H4 (cell line): ENCODE measurements around the gene AGBL3. TPM values are rescaled to one million over a fixed set of nuclear protein-coding genes. Genes with fewer than 3 reads are reported as not detected.
"Not testable (repeated sequence)": the region's sequence is repeated elsewhere in the genome, so short reads cannot be mapped to it uniquely, and the experiment has no call there.

Experiments used
- DNase-seq: peaks from one replicate; pipeline ENCODE4 v3.0.0-alpha.2; 2015; ENCODE audit warnings: low spot score
- total RNA-seq: library from RNA; depleted of rRNA; stranded (reverse); fragments of >200 nt; shearing (Covaris generic); gene quantifications from 2 replicates; pipeline ENCODE4 v1.2.3, GENCODE V29; 2014

AGBL3 gene
- total RNA-seq, 1 experiment from 2014 or later: 1.2 TPM

- DNase-seq: no peak
Observed at GRCh38 chr7:135076882-135077281, 90.6 kb downstream of the AGBL3 start.

DNA sequence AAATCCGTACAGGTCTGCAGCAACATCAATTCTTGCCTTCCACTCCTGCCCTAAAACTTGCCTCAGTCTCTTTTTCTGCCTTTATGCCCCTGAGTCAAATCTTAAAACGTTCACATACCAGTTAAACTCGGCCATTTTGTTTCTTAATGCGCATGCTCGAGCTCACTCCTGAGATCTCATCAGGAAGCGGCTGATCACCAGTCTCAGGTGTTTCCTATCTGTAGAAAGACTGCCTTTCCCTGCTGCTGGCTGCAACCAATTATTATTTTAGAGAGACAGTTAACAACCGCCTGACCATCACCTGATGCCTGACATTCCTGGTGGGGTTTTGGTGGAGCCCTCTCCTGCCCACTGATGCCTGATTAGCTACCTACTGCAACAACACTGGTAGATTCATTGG, 91.3 kb downstream of the AGBL3 start:
- DNase-seq: no peak

- DNase-seq: no peak
Observed at GRCh38 chr7:135078051-135078450, 91.7 kb downstream of the AGBL3 start.

DNA sequence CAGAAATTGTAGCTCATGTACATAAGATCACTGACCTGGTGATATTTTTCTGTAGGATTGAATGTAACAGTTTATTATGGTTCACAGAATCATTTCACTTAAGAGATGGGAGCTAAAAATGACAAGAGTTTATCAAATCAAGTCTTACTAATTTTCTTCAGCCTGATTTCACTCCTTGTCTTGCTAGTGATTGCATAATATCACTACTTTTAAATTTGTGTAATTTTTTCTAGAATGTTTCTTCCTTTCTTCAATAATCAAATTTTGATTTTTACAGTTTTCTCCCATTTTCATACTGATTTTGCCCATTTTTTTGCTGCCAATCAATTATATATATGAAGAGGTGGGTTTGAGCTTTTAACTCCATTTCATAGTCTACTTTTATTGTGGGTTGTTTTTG, 92.8 kb downstream of the AGBL3 start:
- DNase-seq: no peak

DNA sequence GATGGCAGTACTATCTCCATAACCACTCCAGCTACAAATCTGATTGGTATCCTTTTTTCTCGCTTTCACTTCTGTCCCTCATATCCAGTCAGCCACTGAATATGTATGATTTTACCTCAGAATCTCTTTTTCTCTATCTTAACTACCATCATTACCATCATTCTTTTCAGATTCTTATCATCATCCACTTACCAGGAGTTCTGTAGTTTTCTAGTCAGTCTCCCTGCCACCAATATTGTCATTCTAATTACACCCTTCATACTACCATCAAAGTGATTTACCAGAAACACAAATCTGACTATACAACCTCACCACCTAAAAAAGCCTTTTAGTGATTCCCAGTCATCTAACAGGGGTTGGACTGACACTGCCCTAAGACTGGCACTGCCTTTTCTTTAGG, 96.7 kb downstream of the AGBL3 start:
- no peak for DNase-seq

DNA sequence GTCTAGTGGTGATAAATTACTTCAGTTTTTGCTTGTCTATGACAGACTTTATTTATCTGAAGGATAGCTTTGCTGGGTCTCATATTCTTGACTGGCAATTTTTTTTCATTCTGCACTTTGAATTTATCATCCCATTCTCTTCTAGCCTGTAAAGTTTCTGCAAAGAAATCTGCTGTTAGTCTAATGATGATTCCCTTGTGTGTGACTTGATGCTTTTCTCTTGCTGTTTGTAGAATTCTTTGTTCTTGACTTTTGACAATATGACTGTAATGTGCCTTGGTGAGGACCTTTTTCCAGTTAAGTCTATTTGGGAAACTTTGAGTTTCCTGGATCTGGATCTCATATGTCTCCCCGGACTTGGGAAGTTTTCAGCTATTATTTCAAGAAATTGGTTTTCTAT, 102.3 kb downstream of the AGBL3 start:
- DNase-seq: no peak

DNA sequence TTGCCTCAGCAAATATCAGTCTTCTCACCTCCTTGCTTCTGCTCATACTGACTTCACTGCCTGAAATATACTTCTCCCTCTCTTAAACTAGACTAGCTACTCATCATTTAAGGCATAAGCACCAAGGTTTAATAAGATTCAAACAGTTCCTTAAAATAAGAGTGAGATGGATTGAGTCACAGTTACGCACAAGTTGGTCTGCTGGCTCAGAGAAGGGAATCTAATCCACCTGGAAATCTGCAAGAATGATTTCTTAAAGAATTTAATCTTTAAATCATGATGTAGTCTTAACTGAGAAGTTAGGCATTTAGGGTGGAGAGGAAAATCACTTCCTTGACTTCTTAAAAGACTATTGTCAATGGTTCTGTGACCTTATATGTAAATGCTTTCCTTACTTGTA, 105.4 kb downstream of the AGBL3 start:
- no peak for DNase-seq

GRCh38 chr7:135094472-135095237, 108.3 kb downstream of the AGBL3 start:
- DNase-seq: no peak

GRCh38 chr7:135095450-135095849, 109.1 kb downstream of the AGBL3 start:
- DNase-seq: no peak

DNA sequence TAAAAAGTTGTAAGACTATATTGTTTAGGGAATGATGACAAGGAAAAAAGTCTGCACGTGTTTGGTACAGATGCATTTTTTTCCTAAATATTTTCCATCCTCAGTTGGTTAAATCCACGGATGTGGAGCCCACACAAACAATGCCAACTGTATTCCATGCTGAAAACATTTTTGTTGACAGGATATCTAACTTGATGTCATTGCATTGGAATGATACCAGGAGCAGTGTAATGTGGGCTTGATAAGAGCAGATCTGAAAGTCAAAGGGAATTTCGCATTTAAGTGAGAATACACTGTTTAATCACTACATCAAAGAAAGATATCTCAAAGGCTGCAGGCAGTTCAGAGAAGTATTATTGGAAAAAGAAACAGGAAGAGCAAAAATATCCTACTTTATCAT, 112.1 kb downstream of the AGBL3 start:
- no peak for DNase-seq

GRCh38 chr7:135100856-135101255, 114.5 kb downstream of the AGBL3 start:
- DNase-seq: no peak

DNA sequence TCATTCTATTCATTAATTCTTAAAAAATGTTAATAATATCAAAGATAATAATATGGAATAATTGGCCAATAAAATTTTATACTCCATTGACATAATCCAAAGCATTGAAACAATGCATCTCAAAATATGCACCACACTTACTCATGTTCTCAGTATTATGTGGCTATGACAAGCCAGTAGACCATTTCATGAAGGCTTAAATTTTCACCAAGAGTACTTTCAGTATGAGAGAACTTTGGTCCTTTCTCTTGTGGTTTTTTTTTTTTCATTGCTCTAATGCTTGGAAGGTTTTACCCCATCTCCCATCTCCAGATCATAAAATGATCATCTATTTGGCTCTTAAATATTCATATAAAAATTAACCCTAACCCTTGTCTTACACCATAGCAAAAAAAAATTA, 116.1 kb downstream of the AGBL3 start:
- no peak for DNase-seq

GRCh38 chr7:135109562-135109961, 123.3 kb downstream of the AGBL3 start:
- DNase-seq: no peak

GRCh38 chr7:135109976-135110375, 123.7 kb downstream of the AGBL3 start:
- no peak for DNase-seq

DNA sequence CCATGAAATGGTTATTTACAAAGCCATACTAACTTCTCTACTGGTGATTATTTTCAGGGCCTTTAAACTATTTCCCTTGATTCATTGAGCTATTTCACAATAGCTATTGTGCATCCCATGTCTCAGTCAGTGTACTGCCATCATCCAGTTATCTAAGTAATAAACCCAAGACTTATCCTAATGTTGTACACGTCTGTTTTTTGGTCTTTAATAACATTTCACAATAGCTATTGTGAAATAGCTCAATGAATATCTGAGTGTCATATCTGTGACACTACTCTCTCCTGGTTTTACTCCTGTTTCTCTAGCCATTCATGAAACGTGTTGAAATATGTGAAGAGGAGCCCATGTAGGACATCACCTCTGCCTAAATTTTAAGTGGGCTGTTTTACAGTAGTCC, 125.1 kb downstream of the AGBL3 start:
- DNase-seq: no peak

- no peak for DNase-seq
Observed at GRCh38 chr7:135114622-135115021, 128.3 kb downstream of the AGBL3 start.

DNA sequence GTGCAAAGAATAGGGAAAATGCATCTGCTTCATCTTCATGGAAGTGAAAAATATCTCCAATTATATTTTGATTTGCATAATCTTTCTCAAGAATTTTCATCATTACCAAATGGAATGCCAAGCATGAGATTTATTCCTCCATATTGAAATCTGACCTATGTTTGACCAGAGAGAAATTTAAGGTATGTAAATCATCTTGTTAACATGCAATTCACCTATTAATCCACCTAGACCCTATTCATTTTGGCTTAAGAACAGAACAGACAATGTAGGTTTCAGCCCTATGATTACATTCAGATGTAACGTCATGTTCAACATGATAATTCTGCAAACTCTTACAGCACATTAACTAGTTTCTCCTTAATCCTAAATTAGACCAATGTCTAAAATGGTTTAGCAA, 130.8 kb downstream of the AGBL3 start:
- no peak for DNase-seq

GRCh38 chr7:135121868-135122267, 135.6 kb downstream of the AGBL3 start:
- DNase-seq: no peak

GRCh38 chr7:135124631-135125030, 138.3 kb downstream of the AGBL3 start:
- not testable (repeated sequence) for DNase-seq

GRCh38 chr7:135128931-135129330, 142.6 kb downstream of the AGBL3 start:
- no peak for DNase-seq

DNA sequence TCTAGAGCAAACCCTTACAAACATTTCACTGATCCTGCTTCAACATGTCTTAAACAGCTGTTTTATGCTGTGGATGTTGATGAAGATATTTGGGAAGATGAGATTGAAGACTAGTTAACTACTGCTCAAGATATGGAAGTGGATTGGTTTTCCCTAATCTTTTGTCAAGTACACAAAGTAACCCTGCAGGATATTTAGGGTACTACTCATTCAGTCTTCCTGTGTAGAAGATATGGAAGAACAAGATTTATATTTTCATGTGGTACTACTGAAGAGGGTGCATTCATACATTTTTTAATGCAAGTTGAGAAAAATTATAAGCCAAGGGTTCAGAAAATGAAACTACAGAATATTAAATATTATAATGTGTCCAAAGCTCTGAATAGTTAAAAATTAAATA, 143.3 kb downstream of the AGBL3 start:
- DNase-seq: no peak

DNA sequence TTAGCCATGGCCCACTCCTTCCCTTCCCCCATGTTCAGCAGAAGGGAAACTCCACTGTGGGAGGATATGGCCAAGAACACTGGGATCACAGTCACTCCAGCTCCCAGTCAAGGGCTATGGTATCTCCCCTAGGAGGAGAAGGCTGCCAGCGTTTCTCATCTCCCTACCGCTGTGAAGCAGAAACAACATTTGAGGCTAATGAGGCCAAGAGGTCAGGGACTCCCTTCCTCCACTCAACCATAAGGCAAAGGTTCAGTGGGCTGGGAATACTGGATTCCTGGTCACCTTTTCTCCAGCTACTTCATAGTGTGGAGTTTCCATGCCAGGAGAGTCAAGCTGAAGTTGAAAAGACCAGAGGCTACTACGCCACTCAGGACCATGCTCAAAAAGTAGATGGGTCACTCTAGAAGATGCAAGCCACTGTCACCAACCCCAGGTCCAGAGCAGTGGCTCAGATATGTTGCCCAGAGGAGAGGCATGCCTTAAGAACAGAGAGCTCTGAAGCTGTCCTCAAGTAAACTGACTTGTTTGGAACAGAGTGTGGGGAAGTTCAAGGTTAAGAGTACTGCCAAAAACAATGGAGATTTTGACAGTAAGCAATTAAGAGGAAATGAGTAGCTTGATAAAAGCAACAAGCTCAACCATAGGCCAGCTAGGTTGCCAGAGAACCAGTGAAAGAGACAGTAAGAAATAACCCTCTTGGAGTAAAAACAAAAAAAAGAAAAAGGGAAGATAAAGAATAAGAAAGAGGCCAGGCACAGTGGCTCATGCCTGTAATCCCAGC, 157.8 kb downstream of the AGBL3 start:
- no peak for DNase-seq

GRCh38 chr7:135147341-135147898, 161.1 kb downstream of the AGBL3 start:
- peak; percentile 87 for DNase-seq
